Endothelial cell of umbilical vein (primary cell): Measurements from ENCODE around the gene DDX54. TPM values are rescaled to one million over a fixed set of nuclear protein-coding genes. Genes with fewer than 3 reads are reported as not detected.

Experiments used
- BruUV-seq: library from RNA; stranded (reverse); fragments of 400-500 nt; replicated peaks from 2 replicates; lab custom pipeline; 2021; lab: Mats Ljungman, UMichigan
- CTCF ChIA-PET: fragments of 300-600, 350-600 bp; sonication (Branson Sonifier 250); formaldehyde crosslinking; loops from one replicate; lab custom pipeline; 2021; ENCODE audit warnings: antibody characterized with exemption, inconsistent platforms; lab: Charles Lee
- POLR2A ChIA-PET: fragments of 300-600, 350-600 bp; sonication (Branson Sonifier 250); formaldehyde crosslinking; loops from one replicate; lab custom pipeline; 2021; ENCODE audit warnings: antibody characterized with exemption, inconsistent platforms; lab: Charles Lee
- DNase-seq: peaks from one replicate; pipeline ENCODE4 v3.0.0-alpha.2; 2011; ENCODE audit warnings: low read depth, low spot score
- FAIRE-seq: peaks from 2 replicates; lab custom pipeline; 2011; peaks lifted over from hg19 to GRCh38; lab: Jason Lieb, UNC
- H2AFZ ChIP-seq: 2 replicates; pipeline ENCODE4 v1.6.0; 2012; ENCODE audit warnings: low read depth, low read length, control low read depth, inconsistent platforms
- H3K27ac ChIP-seq: 2 replicates; pipeline ENCODE4 v1.5.1; 2011; ENCODE audit warnings: low read depth, mild to moderate bottlenecking, control low read depth, low read length, moderate library complexity; ENCODE audit not compliant: insufficient read depth
- H3K27me3 ChIP-seq, 2 experiments: 2 replicates each; pipeline versions ENCODE4 v1.6.0 to v1.6.1; 2011; ENCODE audit warnings: low read length in 2 of 2, mixed read lengths in 1 of 2; ENCODE audit not compliant: control insufficient read depth in 2 of 2, insufficient read depth in 2 of 2
- H3K36me3 ChIP-seq, 2 experiments: 2 replicates in 1 of 2; 3 replicates in 1 of 2; pipeline ENCODE4 v1.5.1; 2011; ENCODE audit warnings: low read length in 2 of 2, mild to moderate bottlenecking in 1 of 2, moderate library complexity in 1 of 2; ENCODE audit not compliant: control insufficient read depth in 2 of 2, insufficient read depth in 2 of 2; ENCODE audit errors: extremely low read depth in 1 of 2
- H3K4me1 ChIP-seq: 3 replicates; pipeline ENCODE4 v1.5.1; 2011; ENCODE audit warnings: mild to moderate bottlenecking, low read length; ENCODE audit not compliant: control insufficient read depth, insufficient read depth; ENCODE audit errors: extremely low read depth
- H3K4me2 ChIP-seq: 2 replicates; pipeline ENCODE4 v1.6.1; 2011; ENCODE audit warnings: low read length, control low read depth, mixed read lengths; ENCODE audit not compliant: insufficient read depth
- H3K4me3 ChIP-seq, 3 experiments: fragments of 200-600 bp in 1 of 3; sonication (generic), shearing (Covaris generic) in 1 of 3; replicated peaks in 1 of 3; 2 replicates each; pipeline ENCODE4 v1.5.1; 2011 to 2016; ENCODE audit warnings: control low read depth in 3 of 3, low read length in 3 of 3, mild to moderate bottlenecking in 2 of 3, inconsistent platforms in 1 of 3, low read depth in 1 of 3, moderate library complexity in 1 of 3; ENCODE audit not compliant: insufficient read depth in 1 of 3
- H3K79me2 ChIP-seq: 2 replicates; pipeline ENCODE4 v1.6.0; 2012; ENCODE audit warnings: low read length, inconsistent platforms; ENCODE audit not compliant: control insufficient read depth, insufficient read depth
- H3K9ac ChIP-seq: replicated peaks from 2 replicates; pipeline ENCODE3; 2011; ENCODE audit warnings: low read length, control low read depth; ENCODE audit not compliant: insufficient read depth; ENCODE audit errors: extremely low read depth
- H3K9me1 ChIP-seq: replicated peaks from 3 replicates; pipeline ENCODE4 v1.6.0; 2011; ENCODE audit warnings: mild to moderate bottlenecking, low read length; ENCODE audit not compliant: control insufficient read depth, insufficient read depth; ENCODE audit errors: extremely low read depth
- H3K9me3 ChIP-seq: replicated peaks from 2 replicates; pipeline ENCODE4 v1.5.1; 2012; ENCODE audit warnings: low read length, inconsistent platforms; ENCODE audit not compliant: control insufficient read depth, insufficient read depth
- H4K20me1 ChIP-seq: replicated peaks from 2 replicates; pipeline ENCODE3; 2011; ENCODE audit warnings: mild to moderate bottlenecking, low read length; ENCODE audit not compliant: control insufficient read depth, insufficient read depth; ENCODE audit errors: extremely low read depth
- CTCF ChIP-seq, 2 donors: IDR thresholded peaks; 1 replicate in 1 of 2; 2 replicates in 1 of 2; pipeline ENCODE4 v1.5.1; 2011; ENCODE audit warnings: low read length in 2 of 2, mild to moderate bottlenecking in 2 of 2, moderate library complexity in 2 of 2, control low read depth in 1 of 2, inconsistent platforms in 1 of 2, low read depth in 1 of 2; ENCODE audit not compliant: insufficient read depth in 1 of 2; ENCODE audit errors: extremely low read depth in 1 of 2
- EZH2 ChIP-seq: IDR thresholded peaks from 2 replicates; pipeline ENCODE4 v1.6.1; 2012; ENCODE audit warnings: borderline replicate concordance, low read depth, mild to moderate bottlenecking, moderate library complexity, low read length, inconsistent platforms; ENCODE audit not compliant: severe bottlenecking
- FOS ChIP-seq: IDR thresholded peaks from 2 replicates; pipeline ENCODE4 v1.6.1; 2011; ENCODE audit warnings: mild to moderate bottlenecking, low read length, moderate library complexity, borderline replicate concordance; ENCODE audit not compliant: insufficient read depth
- GATA2 ChIP-seq: IDR thresholded peaks from 2 replicates; pipeline ENCODE4 v1.7.0; 2011; ENCODE audit warnings: low read depth, mild to moderate bottlenecking, moderate library complexity, mixed read lengths, low read length; ENCODE audit not compliant: insufficient read length, insufficient read depth
- JUN ChIP-seq: IDR thresholded peaks from 2 replicates; pipeline ENCODE4 v1.6.1; 2011; ENCODE audit warnings: borderline replicate concordance, low read depth; ENCODE audit not compliant: insufficient read length, insufficient read depth
- MAX ChIP-seq: IDR thresholded peaks from 2 replicates; pipeline ENCODE4 v1.6.1; 2011; ENCODE audit not compliant: insufficient read depth, insufficient read length
- MYC ChIP-seq: IDR thresholded peaks from one replicate; pipeline ENCODE4 v1.6.1; 2011; ENCODE audit warnings: mild to moderate bottlenecking, low read depth, low read length
- POLR2A ChIP-seq: IDR thresholded peaks from 2 replicates; pipeline ENCODE4 v1.6.1; 2012; ENCODE audit warnings: low read depth, mild to moderate bottlenecking, control low read depth, low read length
- POLR2AphosphoS5 ChIP-seq: IDR thresholded peaks from 2 replicates; pipeline ENCODE4 v1.6.1; 2012; ENCODE audit warnings: low read depth, mild to moderate bottlenecking, control low read depth, low read length, moderate library complexity; ENCODE audit not compliant: insufficient read depth
- dilution Hi-C: fragments of 300-500 bp; cut with MboI; formaldehyde crosslinking; loops from one replicate; pipeline ENCODE4 v1.15.0; 2019; ENCODE audit warnings: low sequenced_read_pairs; ENCODE audit not compliant: extremely low pct_ligation_motif_present
- intact Hi-C: fragments of 100-400 bp; cut with micrococcal nuclease; formaldehyde crosslinking; loops from one replicate; pipeline ENCODE4 v1.10.0; 2022
- polyA plus RNA-seq, 4 experiments: library from polyadenylated mRNA; depleted of rRNA in 3 of 4; stranded (reverse) in 3 of 4; unstranded in 1 of 4; fragments of >200 nt; gene quantifications; 2 replicates each; pipeline versions ENCODE4 v1.2.1 to v1.2.3, GENCODE V29; 2011 to 2012; ENCODE audit warnings: missing spikeins in 1 of 4
- total RNA-seq: library from RNA; stranded (reverse); gene quantifications from 2 replicates; pipeline ENCODE4 v1.2.3, GENCODE V29; 2021

Gene DDX54
- total and polyA plus RNA-seq, 2 donors (not counting 3 experiments of a cell fraction or from before 2014, with no cell fraction given), result 54.1 to 90.0 TPM

GRCh38 chr12:113133666-113134065 is 51.6 kb downstream of the DDX54 start:
- H3K27ac ChIP-seq, result no peak overlapping the region
- H3K9ac ChIP-seq, result no peak overlapping the region
- intact Hi-C loops, result no loop called here
- BruUV-seq, result no TSS peak
- no peaks in the 10 kb centered on the region for H3K36me3 ChIP-seq
- no peaks in the 10 kb centered on the region for H3K27me3 ChIP-seq
- dilution Hi-C loops, result no loop called here
- H3K9me1 ChIP-seq, result no peaks in the 10 kb centered on the region
- TF ChIP-seq MYC, result no peak
- TF ChIP-seq EZH2, result no peak
- no peak for TF ChIP-seq POLR2AphosphoS5
- no peak for TF ChIP-seq MAX
- TF ChIP-seq GATA2, result no peak
- TF ChIP-seq CTCF (IDR thresholded peaks at IDR 0.05; ENCODE audit: extremely low read depth in 1 of 2, insufficient read depth in 1 of 2, low read depth in 1 of 2, low read length in 2 of 2), result no peak
- TF ChIP-seq JUN, result no peak
- TF ChIP-seq POLR2A, result no peak
- no peak for TF ChIP-seq FOS
- no peaks in the 10 kb centered on the region for H3K79me2 ChIP-seq
- H2AFZ ChIP-seq, result no peak overlapping the region
- ChIA-PET CTCF (interaction anchor here (3.3 kb wide), 1 partner anchor 141 kb away, joined by 10 read pairs; no protein-coding TSS in a partner anchor), POLR2A (no interaction called here)
- H3K4me3 ChIP-seq, result no peak overlapping the region
- no peaks in the 10 kb centered on the region for H3K9me3 ChIP-seq
- DNase-seq (no peak), FAIRE-seq (no peak)
- no peak overlapping the region for H3K4me2 ChIP-seq
- no peaks in the 10 kb centered on the region for H3K4me1 ChIP-seq
- H4K20me1 ChIP-seq, result no peaks in the 10 kb centered on the region
